ENCODE results near the gene ADAMTS20. TPM values are rescaled to one million over a fixed set of nuclear protein-coding genes. Genes with fewer than 3 reads are reported as not detected.

The ADAMTS20 gene
- total and polyA plus RNA-seq, 2 donors (not counting 3 experiments of a cell fraction or from before 2014, with no cell fraction given) = not detected

GRCh38 chr12:43306066-43306465, 245.9 kb downstream of the ADAMTS20 start:
- H3K4me3 ChIP-seq (replicated peaks in 1 of 3; ENCODE audit: insufficient read depth in 1 of 3, low read depth in 1 of 3, low read length in 3 of 3) = no peak overlapping the region
- no peak overlapping the region for H3K9ac ChIP-seq (replicated peaks; ENCODE audit: extremely low read depth, insufficient read depth, low read length)
- H2AFZ ChIP-seq (ENCODE audit: low read depth, low read length) = no peak overlapping the region
- CTCF ChIA-PET = interaction anchor here (0.7 to 1.2 kb wide), 6 partner anchors 11 to 33 kb away, joined by 3 to 6 read pairs (median 4); no protein-coding TSS in a partner anchor
- POLR2A ChIA-PET = interaction anchor here (1.0 kb wide), 1 partner anchor 345 kb away, joined by 3 read pairs; no protein-coding TSS in a partner anchor
- dilution Hi-C loops (cut with MboI; ENCODE audit: extremely low pct_ligation_motif_present, low sequenced_read_pairs) = no loop called here
- H3K27me3 ChIP-seq (ENCODE audit: control insufficient read depth in 2 of 2, insufficient read depth in 2 of 2, low read length in 2 of 2) = no peaks in the 10 kb centered on the region
- H3K36me3 ChIP-seq (ENCODE audit: control insufficient read depth in 2 of 2, extremely low read depth in 1 of 2, insufficient read depth in 2 of 2, low read length in 2 of 2) = no peaks in the 10 kb centered on the region
- no peaks in the 10 kb centered on the region for H4K20me1 ChIP-seq (replicated peaks; ENCODE audit: control insufficient read depth, extremely low read depth, insufficient read depth, low read length)
- DNase-seq (ENCODE audit: low read depth, low spot score) (peak; percentile 42), FAIRE-seq (peak; percentile 71)
- no peaks in the 10 kb centered on the region for H3K79me2 ChIP-seq (ENCODE audit: control insufficient read depth, insufficient read depth, low read length)
- H3K9me1 ChIP-seq (replicated peaks; ENCODE audit: control insufficient read depth, extremely low read depth, insufficient read depth, low read length) = no peaks in the 10 kb centered on the region
- H3K4me1 ChIP-seq (ENCODE audit: control insufficient read depth, extremely low read depth, insufficient read depth, low read length) = peaks cover 2% of the 10 kb centered on the region
- intact Hi-C loops (cut with micrococcal nuclease) = no loop called here
- H3K9me3 ChIP-seq (replicated peaks; ENCODE audit: control insufficient read depth, insufficient read depth, low read length) = no peaks in the 10 kb centered on the region
- no peak for TF ChIP-seq POLR2AphosphoS5 (IDR thresholded peaks at IDR 0.05; ENCODE audit: insufficient read depth, low read depth, low read length)
- TF ChIP-seq POLR2A (IDR thresholded peaks at IDR 0.05; ENCODE audit: low read depth, low read length) = no peak
- TF ChIP-seq CTCF (IDR thresholded peaks at IDR 0.05; ENCODE audit: extremely low read depth in 1 of 2, insufficient read depth in 1 of 2, low read depth in 1 of 2, low read length in 2 of 2) = no peak
- TF ChIP-seq JUN (IDR thresholded peaks at IDR 0.05; ENCODE audit: borderline replicate concordance, insufficient read depth, insufficient read length, low read depth) = no peak
- peak; percentile 73 for TF ChIP-seq FOS (IDR thresholded peaks at IDR 0.05; ENCODE audit: borderline replicate concordance, insufficient read depth, low read length)
- H3K27ac ChIP-seq (ENCODE audit: insufficient read depth, low read depth, low read length) = no peak overlapping the region
- H3K4me2 ChIP-seq (ENCODE audit: insufficient read depth, low read length) = no peak overlapping the region
- no TSS peak for BruUV-seq (replicated peaks)

- FAIRE-seq (no peak), DNase-seq (ENCODE audit: low read depth, low spot score) (no peak)
- H3K9ac ChIP-seq (replicated peaks; ENCODE audit: extremely low read depth, insufficient read depth, low read length) = no peak overlapping the region
- no peak overlapping the region for H2AFZ ChIP-seq (ENCODE audit: low read depth, low read length)
- no peaks in the 10 kb centered on the region for H3K36me3 ChIP-seq (ENCODE audit: control insufficient read depth in 2 of 2, extremely low read depth in 1 of 2, insufficient read depth in 2 of 2, low read length in 2 of 2)
- no peaks in the 10 kb centered on the region for H3K9me1 ChIP-seq (replicated peaks; ENCODE audit: control insufficient read depth, extremely low read depth, insufficient read depth, low read length)
- dilution Hi-C loops (cut with MboI; ENCODE audit: extremely low pct_ligation_motif_present, low sequenced_read_pairs) (no loop called here), intact Hi-C loops (cut with micrococcal nuclease) (no loop called here)
- H3K9me3 ChIP-seq (replicated peaks; ENCODE audit: control insufficient read depth, insufficient read depth, low read length) = no peaks in the 10 kb centered on the region
- peaks cover 2% of the 10 kb centered on the region for H3K4me1 ChIP-seq (ENCODE audit: control insufficient read depth, extremely low read depth, insufficient read depth, low read length)
- no peaks in the 10 kb centered on the region for H3K79me2 ChIP-seq (ENCODE audit: control insufficient read depth, insufficient read depth, low read length)
- TF ChIP-seq CTCF (IDR thresholded peaks at IDR 0.05; ENCODE audit: extremely low read depth in 1 of 2, insufficient read depth in 1 of 2, low read depth in 1 of 2, low read length in 2 of 2) (no peak), GATA2 (IDR thresholded peaks at IDR 0.05; ENCODE audit: insufficient read depth, insufficient read length, low read depth, low read length) (no peak), JUN (IDR thresholded peaks at IDR 0.05; ENCODE audit: borderline replicate concordance, insufficient read depth, insufficient read length, low read depth) (no peak), POLR2AphosphoS5 (IDR thresholded peaks at IDR 0.05; ENCODE audit: insufficient read depth, low read depth, low read length) (no peak)
- POLR2A ChIA-PET = interaction anchor here (0.7 kb wide), 1 partner anchor 9 kb away, joined by 3 read pairs; no protein-coding TSS in a partner anchor
- CTCF ChIA-PET = interaction anchor here (0.7 kb wide), 1 partner anchor 43 kb away, joined by 3 read pairs; no protein-coding TSS in a partner anchor
- no peaks in the 10 kb centered on the region for H4K20me1 ChIP-seq (replicated peaks; ENCODE audit: control insufficient read depth, extremely low read depth, insufficient read depth, low read length)
- BruUV-seq (replicated peaks) = no TSS peak
- H3K27me3 ChIP-seq (ENCODE audit: control insufficient read depth in 2 of 2, insufficient read depth in 2 of 2, low read length in 2 of 2) = no peaks in the 10 kb centered on the region
- no peak overlapping the region for H3K4me3 ChIP-seq (replicated peaks in 1 of 3; ENCODE audit: insufficient read depth in 1 of 3, low read depth in 1 of 3, low read length in 3 of 3)
- no peak overlapping the region for H3K27ac ChIP-seq (ENCODE audit: insufficient read depth, low read depth, low read length)
- no peak overlapping the region for H3K4me2 ChIP-seq (ENCODE audit: insufficient read depth, low read length)
Measured at GRCh38 chr12:43305065-43305464, 246.9 kb downstream of the ADAMTS20 start.
